Skeletal muscle tissue (tissue), 4 donors: ENCODE results near the gene DCAF12. TPM values are rescaled to one million over a fixed set of nuclear protein-coding genes. Genes with fewer than 3 reads are reported as not detected.

Source experiments
- H3K27ac ChIP-seq: one replicate; pipeline ENCODE4 v1.7.0; 2013; ENCODE audit warnings: mild to moderate bottlenecking, low read depth, low read length, inconsistent platforms
- H3K27me3 ChIP-seq, 3 donors: one replicate each; pipeline ENCODE4 v1.7.0; 2013; ENCODE audit warnings: low read length in 3 of 3; ENCODE audit not compliant: control insufficient read depth in 3 of 3, insufficient read depth in 3 of 3
- H3K36me3 ChIP-seq, 3 donors: one replicate each; pipeline ENCODE4 v1.7.0; 2013; ENCODE audit warnings: low read length in 3 of 3; ENCODE audit not compliant: control insufficient read depth in 3 of 3, insufficient read depth in 3 of 3
- H3K4me1 ChIP-seq, 3 donors: one replicate each; pipeline ENCODE4 v1.7.0; 2013; ENCODE audit warnings: low read length in 3 of 3, mild to moderate bottlenecking in 3 of 3; ENCODE audit not compliant: control insufficient read depth in 3 of 3, insufficient read depth in 3 of 3
- H3K4me3 ChIP-seq, 3 donors: one replicate each; pipeline ENCODE4 v1.7.0; 2013; ENCODE audit warnings: low read length in 3 of 3
- H3K9ac ChIP-seq, 3 donors: one replicate each; pipeline ENCODE4 v1.7.0; 2013; ENCODE audit warnings: low read length in 3 of 3, mild to moderate bottlenecking in 3 of 3, moderate library complexity in 2 of 3, low read depth in 1 of 3
- H3K9me3 ChIP-seq, 3 donors: one replicate each; pipeline ENCODE4 v1.7.0; 2013; ENCODE audit warnings: low read length in 3 of 3; ENCODE audit not compliant: control insufficient read depth in 3 of 3
- total RNA-seq: library from RNA; depleted of rRNA; stranded (reverse); fragments of >200 nt; gene quantifications from one replicate; pipeline ENCODE4 v1.2.3, GENCODE V29; 2014
- donor health status: Osteomylitis.

DCAF12 gene
- total RNA-seq, 1 donor from 2014 or later, result 36.5 TPM

GRCh38 chr9:34127035-34127948 is 794 bp upstream of the DCAF12 start:
- Histone ChIP-seq H3K4me3 (peak overlapping the region; percentile 99), H3K9me3 (no peaks in the 10 kb centered on the region), H3K9ac (peak overlapping the region; percentile 85 to 98 (median 97)), H3K36me3 (peaks cover 3 to 23% (median 6%) of the 10 kb centered on the region in 3 donors), H3K27ac (peak overlapping the region; percentile 91), H3K4me1 (peaks cover 20 to 42% (median 29%) of the 10 kb centered on the region in 3 donors), H3K27me3 (no peaks in the 10 kb centered on the region)

DNA sequence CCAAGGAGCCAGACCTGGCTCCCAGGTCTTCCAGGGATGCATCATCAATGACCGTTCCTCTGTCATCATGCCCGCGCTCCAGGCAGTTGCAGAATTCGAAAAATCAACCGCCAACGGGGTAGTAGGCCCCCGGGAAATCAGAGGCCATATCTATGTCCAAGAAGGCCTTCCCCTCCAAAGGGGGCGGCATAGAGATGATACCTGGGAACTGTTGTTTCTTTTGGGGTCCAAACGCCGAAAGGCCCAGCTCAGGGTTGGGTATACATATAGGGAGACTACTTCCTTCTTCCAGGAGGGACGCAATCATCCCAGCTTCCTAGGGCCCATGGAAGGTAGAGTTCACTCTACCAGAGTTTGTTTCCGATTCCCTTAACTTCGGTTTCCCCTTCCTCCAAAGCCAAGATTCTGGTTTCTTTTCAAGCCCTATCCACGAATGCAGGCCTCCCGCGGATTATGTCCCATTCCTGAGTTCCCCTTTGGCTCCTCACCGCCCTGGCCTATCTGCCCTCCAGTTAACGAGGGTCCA is 754 bp downstream of the DCAF12 start:
- Histone ChIP-seq H3K9ac (peak overlapping the region; percentile 97 to 99 (median 98)), H3K4me1 (peaks cover 20 to 47% (median 29%) of the 10 kb centered on the region in 3 donors), H3K4me3 (peak overlapping the region; percentile 99), H3K9me3 (no peaks in the 10 kb centered on the region), H3K27ac (peak overlapping the region; percentile 91), H3K36me3 (peaks cover 3 to 26% (median 6%) of the 10 kb centered on the region in 3 donors), H3K27me3 (no peaks in the 10 kb centered on the region)

DNA sequence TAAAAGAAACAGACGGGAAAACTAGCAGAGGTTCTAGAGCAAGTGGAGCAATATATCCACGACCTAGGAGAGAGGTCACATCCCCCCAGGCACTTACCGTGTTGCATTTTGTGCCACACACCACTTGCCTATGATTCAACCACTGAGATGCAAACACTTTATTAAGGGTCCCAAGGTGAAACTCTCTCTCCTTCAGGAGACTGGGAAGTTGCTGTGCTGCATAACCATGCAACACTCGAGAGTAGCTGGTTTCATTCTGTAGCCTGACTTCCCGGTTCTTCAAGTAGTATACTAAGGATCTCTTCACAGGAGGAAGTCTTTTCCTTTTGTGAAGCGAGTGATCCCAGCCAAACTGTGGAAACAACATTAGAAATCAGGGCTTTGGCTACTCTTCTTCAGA is 1.6 kb downstream of the DCAF12 start:
- Histone ChIP-seq H3K4me3 (peak overlapping the region; percentile 99), H3K9ac (peak overlapping the region in 2 of 3 donors; percentile 97 to 98), H3K27me3 (no peaks in the 10 kb centered on the region), H3K36me3 (peaks cover 3 to 26% (median 6%) of the 10 kb centered on the region in 3 donors), H3K9me3 (no peaks in the 10 kb centered on the region), H3K27ac (peak overlapping the region; percentile 26), H3K4me1 (peaks cover 20 to 47% (median 29%) of the 10 kb centered on the region in 3 donors)

GRCh38 chr9:34124099-34124498 is 2.4 kb downstream of the DCAF12 start:
- H3K4me1 ChIP-seq, result peaks cover 20 to 47% (median 29%) of the 10 kb centered on the region in 3 donors
- H3K36me3 ChIP-seq, result peaks cover 3 to 26% (median 6%) of the 10 kb centered on the region in 3 donors
- peak overlapping the region in 2 of 3 donors; percentile 30 to 98 for H3K9ac ChIP-seq
- no peaks in the 10 kb centered on the region for H3K9me3 ChIP-seq
- no peaks in the 10 kb centered on the region for H3K27me3 ChIP-seq
- no peak overlapping the region for H3K27ac ChIP-seq
- H3K4me3 ChIP-seq, result no peak overlapping the region

GRCh38 chr9:34123682-34124081 is 2.8 kb downstream of the DCAF12 start:
- Histone ChIP-seq H3K4me1 (peaks cover 20 to 47% (median 29%) of the 10 kb centered on the region in 3 donors), H3K9ac (peak overlapping the region in 1 of 3 donors; percentile 98), H3K9me3 (no peaks in the 10 kb centered on the region), H3K36me3 (peaks cover 3 to 26% (median 6%) of the 10 kb centered on the region in 3 donors), H3K27ac (no peak overlapping the region), H3K4me3 (no peak overlapping the region), H3K27me3 (no peaks in the 10 kb centered on the region)

DNA sequence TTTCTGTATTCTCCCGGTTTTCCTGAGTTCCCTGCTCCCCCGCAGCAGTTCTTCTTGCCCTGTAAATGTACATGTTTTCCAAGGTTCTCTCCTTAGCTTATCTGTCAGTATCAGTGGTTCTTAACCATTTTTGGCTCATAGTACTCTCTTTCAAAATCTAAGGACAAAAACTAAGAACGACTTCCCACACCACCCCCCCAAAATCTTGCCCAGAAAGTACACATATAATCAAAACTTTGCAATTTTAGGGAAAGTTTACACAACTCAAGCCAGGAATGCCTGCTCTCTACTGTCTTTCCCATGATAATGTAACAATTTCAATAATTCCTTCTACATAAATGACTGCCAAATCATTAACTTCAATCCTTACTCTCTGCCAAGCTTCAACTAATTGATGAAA is 4.5 kb downstream of the DCAF12 start:
- H3K27ac ChIP-seq, result no peak overlapping the region
- no peak overlapping the region for H3K9ac ChIP-seq
- H3K4me3 ChIP-seq, result no peak overlapping the region
- no peaks in the 10 kb centered on the region for H3K27me3 ChIP-seq
- H3K4me1 ChIP-seq, result peaks cover 15 to 40% (median 26%) of the 10 kb centered on the region in 3 donors
- no peaks in the 10 kb centered on the region for H3K9me3 ChIP-seq
- peaks cover 3 to 26% (median 6%) of the 10 kb centered on the region in 3 donors for H3K36me3 ChIP-seq

GRCh38 chr9:34119713-34120112 is 6.8 kb downstream of the DCAF12 start:
- H3K4me3 ChIP-seq, result no peak overlapping the region
- H3K27ac ChIP-seq, result no peak overlapping the region
- no peaks in the 10 kb centered on the region for H3K9me3 ChIP-seq
- no peak overlapping the region for H3K9ac ChIP-seq
- H3K27me3 ChIP-seq, result no peaks in the 10 kb centered on the region
- H3K4me1 ChIP-seq, result peaks cover 1 to 19% (median 15%) of the 10 kb centered on the region in 3 donors
- peaks cover 4 to 26% (median 8%) of the 10 kb centered on the region in 3 donors for H3K36me3 ChIP-seq

- no peak overlapping the region for H3K9ac ChIP-seq
- no peak overlapping the region for H3K27ac ChIP-seq
- no peaks in the 10 kb centered on the region for H3K9me3 ChIP-seq
- H3K27me3 ChIP-seq, result no peaks in the 10 kb centered on the region
- H3K36me3 ChIP-seq, result peaks cover 3 to 8% (median 5%) of the 10 kb centered on the region in 3 donors
- H3K4me3 ChIP-seq, result no peak overlapping the region
- H3K4me1 ChIP-seq, result no peaks in the 10 kb centered on the region
These were observed 12.1 kb downstream of the DCAF12 start for GRCh38 chr9:34114436-34114835.

GRCh38 chr9:34106110-34106509 is 20.4 kb downstream of the DCAF12 start:
- H3K4me1 ChIP-seq, result no peaks in the 10 kb centered on the region
- H3K27me3 ChIP-seq, result no peaks in the 10 kb centered on the region
- no peaks in the 10 kb centered on the region for H3K9me3 ChIP-seq
- no peak overlapping the region for H3K9ac ChIP-seq
- H3K27ac ChIP-seq, result no peak overlapping the region
- H3K36me3 ChIP-seq, result peaks cover 33 to 51% (median 44%) of the 10 kb centered on the region in 3 donors
- no peak overlapping the region for H3K4me3 ChIP-seq

GRCh38 chr9:34102796-34103195 is 23.7 kb downstream of the DCAF12 start:
- Histone ChIP-seq H3K4me3 (no peak overlapping the region), H3K4me1 (no peaks in the 10 kb centered on the region), H3K27ac (no peak overlapping the region), H3K9ac (no peak overlapping the region), H3K9me3 (no peaks in the 10 kb centered on the region), H3K27me3 (no peaks in the 10 kb centered on the region), H3K36me3 (peaks cover 31 to 52% (median 46%) of the 10 kb centered on the region in 3 donors)
